ENCODE measurements around the gene MAPK7. TPM values are rescaled to one million over a fixed set of nuclear protein-coding genes. Genes with fewer than 3 reads are reported as not detected.

The MAPK7 gene
- total and polyA plus RNA-seq, 2 of the 4 experiments (the other 2 are of a cell fraction), result 9.7 to 25.4 TPM

- no peaks in the 10 kb centered on the region for H3K9me3 ChIP-seq (ENCODE audit: control insufficient read depth, insufficient read depth, low read length)
- dilution Hi-C loops (cut with HindIII; ENCODE audit: low sequenced_read_pairs, unreplicated experiment) (no loop called here), in situ Hi-C loops (cut with MboI; ENCODE audit: low sequenced_read_pairs) (no loop called here), intact Hi-C loops (cut with micrococcal nuclease) (no loop called here)
- H2AK5ac ChIP-seq (ENCODE audit: low read depth, low read length), result no peak overlapping the region
- H2BK20ac ChIP-seq (ENCODE audit: low read depth, low read length), result no peak overlapping the region
- H3K4me3 ChIP-seq (ENCODE audit: insufficient read depth, low read depth, low read length), result no peak overlapping the region
- 75% methylated on average over 1 of the region's 3 CpGs; no CpG with 5 or more reads in 1 of the 2 experiments for WGBS, 2 experiments (ENCODE audit: extremely low coverage in 2 of 2, insufficient read length in 1 of 2)
- ChIA-PET CTCF (interaction anchor here (0.8 to 1.1 kb wide), 2 partner anchors 10 kb away, joined by 3 read pairs; no protein-coding TSS in a partner anchor), POLR2A (ENCODE audit: unreplicated experiment) (no interaction called here)
- TF ChIP-seq USF2 (IDR thresholded peaks at IDR 0.05; ENCODE audit: low read depth, low read length), result no peak
- no peak for TF ChIP-seq RFX5 (IDR thresholded peaks at IDR 0.05; ENCODE audit: low read depth, low read length)
- no peak for TF ChIP-seq RAD21 (IDR thresholded peaks at IDR 0.05; ENCODE audit: low read length)
- TF ChIP-seq FOS (IDR thresholded peaks at IDR 0.05; ENCODE audit: low read depth, low read length), result no peak
- TF ChIP-seq NFE2L2 (IDR thresholded peaks at IDR 0.05; ENCODE audit: low read depth, low read length), result no peak
- no peak for TF ChIP-seq POLR2A (IDR thresholded peaks at IDR 0.05; ENCODE audit: low read depth, low read length)
- TF ChIP-seq MAZ (IDR thresholded peaks at IDR 0.05; ENCODE audit: borderline replicate concordance, low read depth, low read length), result no peak
- TF ChIP-seq, protein P1, sequence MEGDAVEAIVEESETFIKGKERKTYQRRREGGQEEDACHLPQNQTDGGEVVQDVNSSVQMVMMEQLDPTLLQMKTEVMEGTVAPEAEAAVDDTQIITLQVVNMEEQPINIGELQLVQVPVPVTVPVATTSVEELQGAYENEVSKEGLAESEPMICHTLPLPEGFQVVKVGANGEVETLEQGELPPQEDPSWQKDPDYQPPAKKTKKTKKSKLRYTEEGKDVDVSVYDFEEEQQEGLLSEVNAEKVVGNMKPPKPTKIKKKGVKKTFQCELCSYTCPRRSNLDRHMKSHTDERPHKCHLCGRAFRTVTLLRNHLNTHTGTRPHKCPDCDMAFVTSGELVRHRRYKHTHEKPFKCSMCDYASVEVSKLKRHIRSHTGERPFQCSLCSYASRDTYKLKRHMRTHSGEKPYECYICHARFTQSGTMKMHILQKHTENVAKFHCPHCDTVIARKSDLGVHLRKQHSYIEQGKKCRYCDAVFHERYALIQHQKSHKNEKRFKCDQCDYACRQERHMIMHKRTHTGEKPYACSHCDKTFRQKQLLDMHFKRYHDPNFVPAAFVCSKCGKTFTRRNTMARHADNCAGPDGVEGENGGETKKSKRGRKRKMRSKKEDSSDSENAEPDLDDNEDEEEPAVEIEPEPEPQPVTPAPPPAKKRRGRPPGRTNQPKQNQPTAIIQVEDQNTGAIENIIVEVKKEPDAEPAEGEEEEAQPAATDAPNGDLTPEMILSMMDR (conservative IDR thresholded peaks at IDR 0.05; ENCODE audit: low read depth, low read length), result no peak
- TF ChIP-seq MAFK (IDR thresholded peaks at IDR 0.05; ENCODE audit: low read depth, low read length), result no peak
- TF ChIP-seq CEBPB (IDR thresholded peaks at IDR 0.05; ENCODE audit: low read depth, low read length), result no peak
- no peak for TF ChIP-seq RCOR1 (IDR thresholded peaks at IDR 0.05; ENCODE audit: insufficient replicate concordance, low read length)
- no peak for TF ChIP-seq BHLHE40 (IDR thresholded peaks at IDR 0.05; ENCODE audit: low read depth, low read length)
- H3K79me1 ChIP-seq (ENCODE audit: low read depth in 1 of 2, low read length in 2 of 2), result no peaks in the 10 kb centered on the region
- H4K8ac ChIP-seq (ENCODE audit: low read depth in 2 of 2, low read length in 2 of 2), result no peak overlapping the region
- H3K9me1 ChIP-seq (ENCODE audit: insufficient read depth, low read length), result peaks cover 4% of the 10 kb centered on the region; the same call in 1 of the 2 replicates
- no peak overlapping the region for H3K56ac ChIP-seq (ENCODE audit: extremely low read depth, insufficient read depth, low read length)
- H3K23ac ChIP-seq (ENCODE audit: low read depth, low read length), result no peak overlapping the region
- no peak for ATAC-seq (ENCODE audit: low read depth)
- H2BK120ac ChIP-seq (ENCODE audit: low read depth, low read length), result no peak overlapping the region
- no peak overlapping the region for H4K91ac ChIP-seq (ENCODE audit: insufficient read depth, low read depth, low read length)
- no peaks in the 10 kb centered on the region for H4K20me1 ChIP-seq (ENCODE audit: insufficient read depth, low read length)
- peaks cover 10% of the 10 kb centered on the region for H3K4me1 ChIP-seq (ENCODE audit: control insufficient read depth, insufficient read depth, low read length)
- no peaks in the 10 kb centered on the region for H3K27me3 ChIP-seq (ENCODE audit: control insufficient read depth, insufficient read depth, low read length)
- no peak overlapping the region for H2BK5ac ChIP-seq (ENCODE audit: low read depth, low read length, poor library complexity, severe bottlenecking)
- H3K14ac ChIP-seq (replicated peaks; ENCODE audit: low read depth, low read length), result no peak overlapping the region
- H2BK15ac ChIP-seq (ENCODE audit: low read depth, low read length), result no peak overlapping the region
- no peak overlapping the region for H3K9ac ChIP-seq (ENCODE audit: low read depth, low read length)
- H4K5ac ChIP-seq (ENCODE audit: low read depth, low read length), result no peak overlapping the region
- no peak overlapping the region for H3K4me2 ChIP-seq (ENCODE audit: low read depth, low read length)
- no peak overlapping the region for H2AFZ ChIP-seq (replicated peaks; ENCODE audit: low read length, poor library complexity)
- no peak overlapping the region for H3K4ac ChIP-seq (ENCODE audit: low read depth, low read length)
- no peak for DNase-seq
- H3K27ac ChIP-seq (ENCODE audit: insufficient read depth, low read length), result no peak overlapping the region
- H3K18ac ChIP-seq (ENCODE audit: low read depth, low read length), result no peak overlapping the region
- H3K36me3 ChIP-seq (ENCODE audit: control insufficient read depth, insufficient read depth, low read length), result no peaks in the 10 kb centered on the region
- H2AK9ac ChIP-seq (replicated peaks; ENCODE audit: low read depth, low read length, poor library complexity), result no peak overlapping the region
- BruUV-seq (replicated peaks), result no TSS peak
Measured at GRCh38 chr17:19399750-19400450, 21.6 kb downstream of the MAPK7 start.

All from IMR-90 (cell line).